Vagina (tissue), 2 donors: ENCODE measurements around the gene PPP2R3A. TPM values are rescaled to one million over a fixed set of nuclear protein-coding genes. Genes with fewer than 3 reads are reported as not detected.
"Not testable (repeated sequence)": the region's sequence is repeated elsewhere in the genome, so short reads cannot be mapped to it uniquely, and the experiment has no call there.

Source experiments
- DNase-seq, 2 donors: peaks; one replicate each; pipeline ENCODE4 v3.0.0-alpha.2; 2017; ENCODE audit errors: extremely low spot score in 2 of 2
- H3K27ac ChIP-seq: fragments of 200-600 bp; sonication (generic); one replicate; pipeline ENCODE4 v1.5.1; 2019
- H3K27me3 ChIP-seq: fragments of 200-600 bp; sonication (generic); one replicate; pipeline ENCODE4 v1.5.1; 2019
- H3K36me3 ChIP-seq, 2 donors: fragments of 200-600 bp; sonication (generic); one replicate each; pipeline ENCODE4 v1.5.1; 2017 to 2019
- H3K4me1 ChIP-seq: fragments of 200-600 bp; sonication (generic); one replicate; pipeline ENCODE4 v1.5.1; 2019
- H3K4me3 ChIP-seq, 2 donors: fragments of 200-600 bp; sonication (generic); 1 replicate in 1 of 2; 2 replicates in 1 of 2; pipeline ENCODE4 v1.5.1; 2016 to 2019
- H3K9me3 ChIP-seq: fragments of 200-600 bp; sonication (generic); one replicate; pipeline ENCODE4 v1.5.1; 2019
- POLR2A ChIP-seq, 2 donors: fragments of 450-650 bp; IDR thresholded peaks; one replicate each; pipeline ENCODE4 v1.6.1; 2017; ENCODE audit warnings: antibody characterized with exemption in 2 of 2, mild to moderate bottlenecking in 2 of 2, moderate library complexity in 2 of 2
- POLR2AphosphoS5 ChIP-seq, 2 donors: sonication (generic); formaldehyde crosslinking; IDR thresholded peaks; one replicate each; pipeline ENCODE4 v1.9.0; 2017; ENCODE audit warnings: antibody characterized with exemption in 2 of 2, mild to moderate bottlenecking in 2 of 2, low read depth in 1 of 2; ENCODE audit not compliant: insufficient read depth in 1 of 2
- intact Hi-C: fragments of 100-400 bp; cut with DNase I; formaldehyde crosslinking; loops from one replicate; pipeline ENCODE4 v1.15.1; 2023
- total RNA-seq: library from RNA; depleted of rRNA; stranded (reverse); fragments of >200 nt; gene quantifications from one replicate; pipeline ENCODE4 v1.2.3, GENCODE V29; 2016
- TF ChIP-seq, protein P1 (sequence below), 3 experiments: fragments of 450-650 bp in 2 of 3; fragments of 200-600 bp in 1 of 3; sonication (generic) in 1 of 3; IDR thresholded peaks; one replicate each; pipeline ENCODE4 v1.5.1; 2017 to 2019; ENCODE audit warnings: antibody characterized with exemption in 3 of 3, mild to moderate bottlenecking in 2 of 3, moderate library complexity in 2 of 3

Gene PPP2R3A
- total RNA-seq, 1 donor from 2014 or later, result 15.5 TPM

DNA sequence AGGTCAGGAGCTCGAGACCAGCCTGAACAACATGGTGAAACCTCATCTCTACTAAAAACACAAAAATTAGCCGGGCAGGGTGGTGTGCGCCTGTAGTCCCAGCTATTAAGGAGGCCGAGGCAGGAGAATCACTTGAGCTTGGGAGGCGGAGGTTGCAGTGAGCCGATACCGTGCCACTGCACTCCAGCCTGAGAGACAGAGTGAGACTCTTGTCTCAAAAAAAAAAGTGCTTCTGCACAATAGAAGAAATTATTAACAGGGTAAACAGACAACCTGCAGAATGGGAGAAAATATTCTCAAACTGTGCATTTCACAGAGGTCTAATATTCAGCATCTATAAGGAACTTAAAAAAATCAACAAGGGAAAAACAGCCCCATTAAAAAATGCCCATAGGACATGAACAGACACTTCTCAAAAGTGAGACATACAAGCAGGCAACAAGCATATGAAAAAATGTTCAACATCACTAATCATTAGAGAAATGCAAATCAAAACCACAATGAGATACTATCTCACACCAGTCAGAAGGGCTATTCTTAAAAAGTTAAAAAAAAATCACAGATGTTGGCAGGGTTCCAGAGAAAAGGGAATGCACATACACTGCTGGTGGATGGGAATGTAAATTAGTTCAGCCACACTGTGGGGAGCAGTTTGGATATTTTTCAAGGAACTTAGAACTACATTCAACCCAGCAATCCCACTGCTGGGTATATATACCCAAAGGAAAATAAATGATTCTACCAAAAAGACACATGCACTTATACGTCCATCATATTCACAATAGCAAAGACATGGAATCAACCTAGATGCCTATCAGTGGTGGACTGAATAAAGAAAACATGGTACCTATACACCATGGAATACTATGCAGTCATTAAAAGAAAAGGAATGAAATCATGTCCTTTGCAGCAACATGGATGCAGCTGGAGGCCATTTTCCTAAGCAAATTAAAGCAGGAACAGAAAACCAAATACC lies 155.1 kb downstream of the PPP2R3A start:
- intact Hi-C loops, result no loop called here
- H3K4me3 ChIP-seq, result no peak overlapping the region
- no peaks in the 10 kb centered on the region for H3K4me1 ChIP-seq
- DNase-seq, result no peak
- H3K36me3 ChIP-seq, result no peaks in the 10 kb centered on the region
- H3K27ac ChIP-seq, result no peak overlapping the region
- no peaks in the 10 kb centered on the region for H3K27me3 ChIP-seq
- TF ChIP-seq POLR2AphosphoS5 (IDR thresholded peaks at IDR 0.05; ENCODE audit: insufficient read depth in 1 of 2, low read depth in 1 of 2) (no peak), POLR2A (IDR thresholded peaks at IDR 0.05) (no peak)
- TF ChIP-seq, protein P1, sequence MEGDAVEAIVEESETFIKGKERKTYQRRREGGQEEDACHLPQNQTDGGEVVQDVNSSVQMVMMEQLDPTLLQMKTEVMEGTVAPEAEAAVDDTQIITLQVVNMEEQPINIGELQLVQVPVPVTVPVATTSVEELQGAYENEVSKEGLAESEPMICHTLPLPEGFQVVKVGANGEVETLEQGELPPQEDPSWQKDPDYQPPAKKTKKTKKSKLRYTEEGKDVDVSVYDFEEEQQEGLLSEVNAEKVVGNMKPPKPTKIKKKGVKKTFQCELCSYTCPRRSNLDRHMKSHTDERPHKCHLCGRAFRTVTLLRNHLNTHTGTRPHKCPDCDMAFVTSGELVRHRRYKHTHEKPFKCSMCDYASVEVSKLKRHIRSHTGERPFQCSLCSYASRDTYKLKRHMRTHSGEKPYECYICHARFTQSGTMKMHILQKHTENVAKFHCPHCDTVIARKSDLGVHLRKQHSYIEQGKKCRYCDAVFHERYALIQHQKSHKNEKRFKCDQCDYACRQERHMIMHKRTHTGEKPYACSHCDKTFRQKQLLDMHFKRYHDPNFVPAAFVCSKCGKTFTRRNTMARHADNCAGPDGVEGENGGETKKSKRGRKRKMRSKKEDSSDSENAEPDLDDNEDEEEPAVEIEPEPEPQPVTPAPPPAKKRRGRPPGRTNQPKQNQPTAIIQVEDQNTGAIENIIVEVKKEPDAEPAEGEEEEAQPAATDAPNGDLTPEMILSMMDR (IDR thresholded peaks at IDR 0.05), result no peak
- H3K9me3 ChIP-seq, result no peaks in the 10 kb centered on the region

DNA sequence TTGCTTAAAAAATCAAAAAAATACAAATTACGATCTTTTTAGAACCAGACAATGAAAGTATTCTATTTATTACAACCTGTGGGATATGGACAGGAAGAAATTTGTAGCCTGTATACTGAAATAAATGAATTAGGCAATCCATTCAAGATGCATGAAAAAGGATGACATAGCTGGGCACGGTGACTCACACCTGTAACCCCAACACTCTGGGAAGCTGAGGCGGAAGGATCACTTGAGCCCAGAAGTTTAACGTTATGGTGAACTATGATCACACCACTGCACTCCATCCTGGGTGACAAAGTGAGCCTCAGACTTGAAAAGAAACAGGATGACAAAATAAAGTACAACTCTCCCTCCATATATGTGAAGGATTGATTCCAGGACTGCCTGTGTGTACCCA lies 156.5 kb downstream of the PPP2R3A start:
- TF ChIP-seq POLR2AphosphoS5 (IDR thresholded peaks at IDR 0.05; ENCODE audit: insufficient read depth in 1 of 2, low read depth in 1 of 2) (no peak), POLR2A (IDR thresholded peaks at IDR 0.05) (no peak)
- TF ChIP-seq, protein P1 (IDR thresholded peaks at IDR 0.05), result no peak
- no peak for DNase-seq
- intact Hi-C loops, result no loop called here
- Histone ChIP-seq H3K4me1 (no peaks in the 10 kb centered on the region), H3K27ac (no peak overlapping the region), H3K9me3 (no peaks in the 10 kb centered on the region), H3K36me3 (no peaks in the 10 kb centered on the region), H3K4me3 (no peak overlapping the region), H3K27me3 (no peaks in the 10 kb centered on the region)

DNA sequence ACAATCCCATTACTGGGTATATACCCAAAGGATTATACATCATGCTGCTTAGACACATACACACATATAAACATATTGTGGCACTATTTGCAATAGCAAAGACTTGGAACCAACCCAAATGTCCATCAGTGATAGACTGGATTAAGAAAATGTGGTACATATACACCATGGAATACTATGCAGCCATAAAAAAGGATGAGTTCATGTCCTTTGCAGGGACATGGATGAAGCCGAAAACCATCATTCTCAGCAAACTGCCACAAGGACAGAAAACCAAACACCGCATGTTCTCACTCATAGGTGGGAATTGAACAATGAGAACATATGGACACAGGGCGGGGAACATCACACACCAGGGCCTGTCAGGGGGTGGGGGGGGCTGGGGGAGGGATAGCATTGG lies 166.1 kb downstream of the PPP2R3A start:
- H3K27me3 ChIP-seq, intact Hi-C loops, DNase-seq, H3K36me3 ChIP-seq, H3K27ac ChIP-seq, H3K4me1 ChIP-seq, H3K9me3 ChIP-seq, H3K4me3 ChIP-seq: not testable (repeated sequence)

DNA sequence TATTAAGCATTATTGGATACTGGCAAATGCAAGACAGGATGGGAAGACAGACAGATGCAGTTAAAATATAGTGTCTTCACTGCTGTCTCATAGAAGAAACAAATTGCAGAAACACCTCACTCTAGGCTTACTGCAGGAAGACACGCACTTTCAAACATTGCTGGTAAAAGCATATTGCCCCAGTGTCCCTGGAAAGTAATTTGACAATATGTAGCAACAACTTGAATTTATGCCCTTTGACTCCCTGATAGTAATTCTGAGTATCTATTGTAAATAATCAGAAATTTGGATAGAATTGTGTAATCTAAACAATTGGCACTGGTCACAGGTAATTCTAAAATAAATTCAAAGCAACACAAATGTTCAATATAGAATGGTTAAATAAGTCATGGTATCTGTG lies 168.6 kb downstream of the PPP2R3A start:
- H3K36me3 ChIP-seq, result no peaks in the 10 kb centered on the region
- no peak overlapping the region for H3K4me3 ChIP-seq
- intact Hi-C loops, result no loop called here
- H3K9me3 ChIP-seq, result no peaks in the 10 kb centered on the region
- TF ChIP-seq POLR2A (IDR thresholded peaks at IDR 0.05) (no peak), POLR2AphosphoS5 (IDR thresholded peaks at IDR 0.05; ENCODE audit: insufficient read depth in 1 of 2, low read depth in 1 of 2) (no peak)
- TF ChIP-seq, protein P1 (IDR thresholded peaks at IDR 0.05), result no peak
- no peaks in the 10 kb centered on the region for H3K4me1 ChIP-seq
- H3K27ac ChIP-seq, result no peak overlapping the region
- H3K27me3 ChIP-seq, result no peaks in the 10 kb centered on the region
- no peak for DNase-seq

DNA sequence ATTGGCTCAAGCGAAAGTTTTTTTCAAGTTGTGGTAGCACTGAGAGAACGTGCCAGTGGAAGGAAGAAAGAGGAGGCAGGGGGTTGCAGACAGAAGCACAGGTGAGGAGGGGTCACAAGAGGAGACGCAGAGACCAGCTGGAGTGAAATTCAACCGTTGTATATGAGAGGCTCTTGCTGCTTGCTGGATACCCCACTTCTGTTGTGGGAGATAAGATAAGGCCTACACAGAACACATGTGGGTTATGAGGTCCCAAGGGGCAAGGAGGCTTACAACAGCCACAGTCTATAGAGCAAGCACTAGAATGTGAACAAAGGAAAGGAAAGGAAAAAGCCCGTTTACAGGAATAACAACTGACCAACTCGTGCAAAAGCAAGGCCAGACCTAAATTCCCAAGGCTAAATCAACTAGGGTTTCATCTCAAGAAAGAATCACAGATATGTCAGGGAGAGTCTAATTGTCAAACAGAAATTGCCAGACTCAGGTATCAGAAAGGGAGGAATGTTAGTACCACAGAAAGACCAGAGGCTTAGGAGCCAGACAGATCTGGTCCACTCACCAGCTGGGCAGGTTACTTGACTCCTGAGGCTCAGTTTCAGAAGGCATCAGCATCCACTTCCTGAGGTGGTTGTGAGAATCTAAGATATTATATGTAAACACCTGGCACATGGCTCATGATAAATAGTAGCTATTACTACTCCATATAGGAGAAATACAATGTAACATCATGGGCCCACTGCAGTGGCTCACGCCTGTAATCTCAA lies 169.7 kb downstream of the PPP2R3A start:
- no peaks in the 10 kb centered on the region for H3K4me1 ChIP-seq
- intact Hi-C loops, result no loop called here
- no peak for TF ChIP-seq POLR2A (IDR thresholded peaks at IDR 0.05)
- TF ChIP-seq, protein P1 (IDR thresholded peaks at IDR 0.05), result no peak
- TF ChIP-seq POLR2AphosphoS5 (IDR thresholded peaks at IDR 0.05; ENCODE audit: insufficient read depth in 1 of 2, low read depth in 1 of 2), result no peak

More for the DNA sequence above, 169.7 kb downstream of the PPP2R3A start:
- Histone ChIP-seq H3K4me3 (no peak overlapping the region), H3K36me3 (no peaks in the 10 kb centered on the region), H3K27me3 (no peaks in the 10 kb centered on the region), H3K9me3 (no peaks in the 10 kb centered on the region), H3K27ac (no peak overlapping the region)
- no peak for DNase-seq
